Placental pericyte (primary cell): ENCODE measurements around the gene ARR3. TPM values are rescaled to one million over a fixed set of nuclear protein-coding genes. Genes with fewer than 3 reads are reported as not detected.

Experiments
- small RNA-seq: library from RNA; depleted of rRNA; stranded (forward); fragments of <200 nt; gene quantifications from one replicate; pipeline ENCODE3, GENCODE V24; 2012; ENCODE audit warnings: low replicate concordance
- total RNA-seq: library from RNA; depleted of rRNA; stranded (reverse); fragments of >200 nt; gene quantifications from 2 replicates; pipeline ENCODE4 v1.2.3, GENCODE V29; 2012

ARR3 gene
- total RNA-seq: not detected in 2 replicates

GRCh38 chrX:70268034-70268433, at the start of gene ARR3:
Gene ARR3, plus strand, starts transcription at chrX:70268334. Its CDS starts 1,052 bp downstream, at chrX:70269386.

GRCh38 chrX:70234355-70234754, 33.8 kb upstream of the ARR3 start, which contains the start of gene AWAT1:
Gene AWAT1, plus strand, starts transcription at chrX:70234655. Its CDS starts 41 bp downstream, at chrX:70234696.

GRCh38 chrX:70260104-70260503, 8.0 kb upstream of the ARR3 start, which contains the start of gene P2RY4:
Gene P2RY4, minus strand, starts transcription at chrX:70260204. Its CDS starts 580 bp downstream, at chrX:70259624.

GRCh38 chrX:70281951-70282350, 13.8 kb downstream of the ARR3 start, which contains the start of gene RAB41:
Gene RAB41, plus strand, starts transcription at chrX:70282172. Its CDS starts 46 bp downstream, at chrX:70282218.

GRCh38 chrX:70289793-70290770, 21.9 kb downstream of the ARR3 start, which contains the start of the genes KIF4A and PDZD11:
Gene KIF4A, plus strand, starts transcription at chrX:70290104. Its CDS starts 355 bp downstream, at chrX:70290459.
Gene PDZD11, minus strand, starts transcription at chrX:70289927. Its CDS starts 586 bp downstream, at chrX:70289341.

Small RNA genes lying within 50 kb of the gene (small RNA-seq; reads per million reads assigned to genes)
- 0.16 reads per million for gene RNA5SP507

Other genes with a start within 250 kb of the ARR3 start
- not detected in 2 replicates for gene AWAT2, start 218.4 kb upstream of the ARR3 start, total RNA-seq
- gene OTUD6A, start 205.9 kb upstream of the ARR3 start, total RNA-seq: not detected in 2 replicates
- 38.5 and 160 TPM in 2 replicates for gene IGBP1, start 134.9 kb upstream of the ARR3 start, total RNA-seq
- gene DGAT2L6, start 90.9 kb upstream of the ARR3 start, total RNA-seq: not detected in 2 replicates
- not detected in 2 replicates for gene AWAT1, start 33.7 kb upstream of the ARR3 start, total RNA-seq
- 0.14 and 0.22 TPM in 2 replicates for gene P2RY4, start 8.1 kb upstream of the ARR3 start, total RNA-seq
- gene RAB41, start 13.8 kb downstream of the ARR3 start, total RNA-seq: not detected in 2 replicates
- 39.0 and 49.1 TPM in 2 replicates for gene PDZD11, start 21.6 kb downstream of the ARR3 start, total RNA-seq
- gene KIF4A, start 21.8 kb downstream of the ARR3 start, total RNA-seq: 1.1 and 24.6 TPM in 2 replicates
- gene GDPD2, start 155.0 kb downstream of the ARR3 start, total RNA-seq: not detected in 2 replicates
- gene DLG3, start 176.5 kb downstream of the ARR3 start, total RNA-seq: 14.2 and 21.3 TPM in 2 replicates